ENCODE results near the gene RABAC1. TPM values are rescaled to one million over a fixed set of nuclear protein-coding genes. Genes with fewer than 3 reads are reported as not detected.

The RABAC1 gene
- total RNA-seq, 1 experiment from 2014 or later, result 94.0 TPM

- peaks cover 5% of the 10 kb centered on the region for H4K20me1 ChIP-seq (ENCODE audit: control insufficient read depth, insufficient read depth, insufficient read length)
- H3K14ac ChIP-seq (ENCODE audit: insufficient read depth, low read length), result no peak overlapping the region
- no peaks in the 10 kb centered on the region for H3K79me1 ChIP-seq (ENCODE audit: insufficient read depth, low read depth, low read length, poor library complexity, severe bottlenecking)
- no peaks in the 10 kb centered on the region; the same call in 1 of the 2 replicates for H3K4me1 ChIP-seq (ENCODE audit: insufficient read depth, low read length)
- no peak overlapping the region for H2BK120ac ChIP-seq (ENCODE audit: low read depth, low read length, poor library complexity, severe bottlenecking)
- no peak overlapping the region for H3K9ac ChIP-seq (ENCODE audit: extremely low read depth, insufficient read length, low read length)
- no peak overlapping the region for H3K23ac ChIP-seq (ENCODE audit: insufficient read length, low read depth, low read length)
- peaks cover 92% of the 10 kb centered on the region for H3K27me3 ChIP-seq (ENCODE audit: insufficient read depth, low read length)
- H3K4me2 ChIP-seq (ENCODE audit: insufficient read depth, insufficient read length, low read length), result no peak overlapping the region
- H3K18ac ChIP-seq (ENCODE audit: insufficient read length, low read depth, low read length), result no peak overlapping the region
- Mint-ChIP-seq H3K27me3 (ENCODE audit: low read depth) (peaks cover 16% of the 10 kb centered on the region), H3K9me3 (no peaks in the 10 kb centered on the region; a peak in 2 of 5 replicates), H3K4me3 (no peak overlapping the region), H3K36me3 (ENCODE audit: insufficient read depth in 1 of 3, low read depth in 3 of 3) (no peaks in the 10 kb centered on the region), H3K27ac (no peak overlapping the region), H3K4me1 (peaks cover 0 to 14% of the 10 kb centered on the region in 2 experiments; a peak in 2 of 4 replicates)
- no peaks in the 10 kb centered on the region for H3K23me2 ChIP-seq (ENCODE audit: insufficient read length, low read depth, low read length, poor library complexity, severe bottlenecking)
- no peaks in the 10 kb centered on the region for H3K79me2 ChIP-seq (ENCODE audit: insufficient read depth, low read length)
- H2BK5ac ChIP-seq (ENCODE audit: insufficient read length, low read length), result no peak overlapping the region
- H3T11ph ChIP-seq (ENCODE audit: low read length), result no peak overlapping the region
- no peak overlapping the region for H4K91ac ChIP-seq (ENCODE audit: insufficient read length, low read depth, low read length)
- no peak for TF ChIP-seq CTCF (conservative IDR thresholded peaks at IDR 0.05)
- H3K9me3 ChIP-seq (ENCODE audit: control insufficient read depth, low read depth, low read length), result no peaks in the 10 kb centered on the region
- H2AFZ ChIP-seq (ENCODE audit: low read length), result no peak overlapping the region
- H4K5ac ChIP-seq (ENCODE audit: insufficient read length, low read depth, low read length), result no peak overlapping the region
- no peak overlapping the region for H3K27ac ChIP-seq (ENCODE audit: insufficient read length, low read depth, low read length)
- no peak overlapping the region for H2BK15ac ChIP-seq (ENCODE audit: low read depth, low read length)
- no peak for DNase-seq
- H4K8ac ChIP-seq (replicated peaks; ENCODE audit: insufficient read length, low read depth, low read length), result no peak overlapping the region
- H2BK20ac ChIP-seq (ENCODE audit: low read depth, low read length, poor library complexity, severe bottlenecking), result no peak overlapping the region
- H3K4ac ChIP-seq (ENCODE audit: low read depth, low read length), result no peak overlapping the region
- no peak overlapping the region for H2BK12ac ChIP-seq (ENCODE audit: insufficient read length, low read depth, low read length)
- no peak overlapping the region for H2AK5ac ChIP-seq (ENCODE audit: insufficient read length, low read length)
- no CpG with 5 or more reads among the region's 33 CpGs for WGBS (ENCODE audit: extremely low coverage, insufficient read length, low lambda C conversion rate)
- no peak overlapping the region for H3K56ac ChIP-seq (ENCODE audit: insufficient read length, low read depth, low read length)
Measured at GRCh38 chr19:41919948-41920712, 39.0 kb downstream of the RABAC1 start.
